ENCODE data around the gene PXDN. TPM values are rescaled to one million over a fixed set of nuclear protein-coding genes. Genes with fewer than 3 reads are reported as not detected.

PXDN gene
- total and polyA plus RNA-seq, 2 of the 13 experiments (the other 11 are each of a cell fraction or from before 2014, with no cell fraction given), result not detected

DNA sequence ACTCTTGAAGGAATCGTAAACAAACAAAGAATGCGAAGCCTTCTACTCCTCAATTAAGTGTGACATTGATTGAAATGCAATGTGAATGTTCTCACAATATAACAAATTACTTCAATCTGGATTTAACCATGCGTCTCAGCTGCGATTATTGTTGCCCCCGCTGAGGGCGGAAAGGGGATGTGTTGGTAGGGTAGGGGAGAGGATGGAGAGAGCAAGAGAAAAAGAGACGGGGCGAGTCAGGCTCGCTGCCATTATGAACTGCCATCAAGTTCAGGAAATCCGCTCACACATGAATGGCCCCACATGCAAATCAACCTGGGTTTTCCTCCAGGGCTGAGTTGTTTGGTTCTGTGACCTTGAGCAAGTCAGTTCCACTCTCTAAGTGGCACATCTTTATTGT, 129.8 kb downstream of the PXDN start:
- in situ Hi-C loops (cut with HindIII; ENCODE audit: extremely low pct_ligation_motif_present, low pct_unique_long_range_greater_than_20kb) (no loop called here), intact Hi-C loops (cut with micrococcal nuclease; ENCODE audit: unreplicated experiment) (no loop called here)
- H3K27ac ChIP-seq (ENCODE audit: extremely low read length, insufficient read depth, low read length), result no peak overlapping the region
- DNase-seq (ENCODE audit: low spot score) (no peak), FAIRE-seq (no peak), ATAC-seq (no peak)
- H3K79me2 ChIP-seq (ENCODE audit: insufficient read depth, low read length), result no peaks in the 10 kb centered on the region
- no peak overlapping the region for H3K9ac ChIP-seq (ENCODE audit: insufficient read depth, low read depth, low read length)
- ChIA-PET POLR2A (no interaction called here), CTCF (ENCODE audit: low intra/inter-chr PET ratio, low total read pairs) (no interaction called here)
- no TSS peak for BruUV-seq (replicated peaks)
- no peaks in the 10 kb centered on the region for H3K4me1 ChIP-seq (ENCODE audit: insufficient read depth, low read length)
- H3K36me3 ChIP-seq (replicated peaks in 1 of 2; ENCODE audit: control insufficient read depth in 1 of 2, insufficient read depth in 2 of 2, low read length in 2 of 2), result no peaks in the 10 kb centered on the region
- H4K20me1 ChIP-seq (ENCODE audit: insufficient read depth, low read length), result no peaks in the 10 kb centered on the region
- TF ChIP-seq, protein P1, sequence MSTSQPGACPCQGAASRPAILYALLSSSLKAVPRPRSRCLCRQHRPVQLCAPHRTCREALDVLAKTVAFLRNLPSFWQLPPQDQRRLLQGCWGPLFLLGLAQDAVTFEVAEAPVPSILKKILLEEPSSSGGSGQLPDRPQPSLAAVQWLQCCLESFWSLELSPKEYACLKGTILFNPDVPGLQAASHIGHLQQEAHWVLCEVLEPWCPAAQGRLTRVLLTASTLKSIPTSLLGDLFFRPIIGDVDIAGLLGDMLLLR (CRISPR knock-in tag; IDR thresholded peaks at IDR 0.05), result no peak
- TF ChIP-seq ZNF235 (CRISPR knock-in tag; IDR thresholded peaks at IDR 0.05; ENCODE audit: borderline replicate concordance) (no peak), HDAC2 (CRISPR knock-in tag; IDR thresholded peaks at IDR 0.05) (no peak), ZSCAN31 (CRISPR knock-in tag; IDR thresholded peaks at IDR 0.05; ENCODE audit: low read depth) (no peak), ZKSCAN5 (CRISPR knock-in tag; IDR thresholded peaks at IDR 0.05) (no peak), IKZF1 (IDR thresholded peaks at IDR 0.05) (no peak), AHR (CRISPR knock-in tag; IDR thresholded peaks at IDR 0.05) (no peak), ZNF496 (CRISPR knock-in tag; IDR thresholded peaks at IDR 0.05; ENCODE audit: insufficient replicate concordance) (no peak), HNRNPH1 (optimal IDR thresholded peaks at IDR 0.05; ENCODE audit: low read depth, low read length) (no peak), ZNF143 (CRISPR knock-in tag; IDR thresholded peaks at IDR 0.05) (no peak), WIZ (CRISPR knock-in tag; IDR thresholded peaks at IDR 0.05) (no peak), SOX13 (IDR thresholded peaks at IDR 0.05) (no peak), SOX13 (CRISPR knock-in tag; conservative IDR thresholded peaks at IDR 0.05 in 1 of 2, IDR thresholded peaks at IDR 0.05 in 1 of 2) (no peak), ZNF17 (CRISPR knock-in tag; IDR thresholded peaks at IDR 0.05) (no peak)
- TF ChIP-seq, protein P2, sequence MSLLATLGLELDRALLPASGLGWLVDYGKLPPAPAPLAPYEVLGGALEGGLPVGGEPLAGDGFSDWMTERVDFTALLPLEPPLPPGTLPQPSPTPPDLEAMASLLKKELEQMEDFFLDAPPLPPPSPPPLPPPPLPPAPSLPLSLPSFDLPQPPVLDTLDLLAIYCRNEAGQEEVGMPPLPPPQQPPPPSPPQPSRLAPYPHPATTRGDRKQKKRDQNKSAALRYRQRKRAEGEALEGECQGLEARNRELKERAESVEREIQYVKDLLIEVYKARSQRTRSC (CRISPR knock-in tag; IDR thresholded peaks at IDR 0.05; ENCODE audit: low read depth), result no peak
- TF ChIP-seq, protein P3, sequence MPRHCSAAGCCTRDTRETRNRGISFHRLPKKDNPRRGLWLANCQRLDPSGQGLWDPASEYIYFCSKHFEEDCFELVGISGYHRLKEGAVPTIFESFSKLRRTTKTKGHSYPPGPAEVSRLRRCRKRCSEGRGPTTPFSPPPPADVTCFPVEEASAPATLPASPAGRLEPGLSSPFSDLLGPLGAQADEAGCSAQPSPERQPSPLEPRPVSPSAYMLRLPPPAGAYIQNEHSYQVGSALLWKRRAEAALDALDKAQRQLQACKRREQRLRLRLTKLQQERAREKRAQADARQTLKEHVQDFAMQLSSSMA (CRISPR knock-in tag; IDR thresholded peaks at IDR 0.05), result no peak
- H3K4me3 ChIP-seq (replicated peaks in 1 of 3; ENCODE audit: insufficient read depth in 1 of 3, low read depth in 2 of 3, low read length in 3 of 3), result no peak overlapping the region
- no peaks in the 10 kb centered on the region for H3K9me3 ChIP-seq (ENCODE audit: low read length)
- peaks cover 8 to 62% of the 10 kb centered on the region in 2 experiments for H3K27me3 ChIP-seq (ENCODE audit: control insufficient read depth in 1 of 2, insufficient read depth in 2 of 2, low read length in 2 of 2)
- WGBS (ENCODE audit: low lambda C conversion rate), result 18% methylated on average over 10 of the region's 10 CpGs
- no peak overlapping the region for H3K4me2 ChIP-seq (ENCODE audit: low read depth, low read length)
- H2AFZ ChIP-seq (ENCODE audit: low read length), result no peak overlapping the region
